Osteocyte (in vitro differentiated cells): ENCODE data around the gene PCNP. TPM values are rescaled to one million over a fixed set of nuclear protein-coding genes. Genes with fewer than 3 reads are reported as not detected.
"Not testable (repeated sequence)": the region's sequence is repeated elsewhere in the genome, so short reads cannot be mapped to it uniquely, and the experiment has no call there.

Source experiments
- DNase-seq: peaks from one replicate; pipeline ENCODE4 v3.0.0; 2021; ENCODE audit warnings: mixed read lengths; ENCODE audit not compliant: unreplicated experiment; ENCODE audit errors: extremely low spot score
- H3K27ac Mint-ChIP-seq: one replicate; pipeline ENCODE4 v1.8.0; 2021; ENCODE audit warnings: mild to moderate bottlenecking, mixed read lengths; ENCODE audit not compliant: unreplicated experiment
- H3K27me3 Mint-ChIP-seq: one replicate; pipeline ENCODE4 v1.8.0; 2021; ENCODE audit warnings: mixed read lengths; ENCODE audit not compliant: unreplicated experiment
- H3K36me3 Mint-ChIP-seq: one replicate; pipeline ENCODE4 v1.8.0; 2021; ENCODE audit warnings: mixed read lengths; ENCODE audit not compliant: unreplicated experiment
- H3K4me1 Mint-ChIP-seq: one replicate; pipeline ENCODE4 v1.8.0; 2021; ENCODE audit warnings: mixed read lengths; ENCODE audit not compliant: unreplicated experiment
- H3K4me3 Mint-ChIP-seq: one replicate; pipeline ENCODE4 v1.8.0; 2021; ENCODE audit warnings: mild to moderate bottlenecking, moderate library complexity, mixed read lengths; ENCODE audit not compliant: unreplicated experiment
- H3K9me3 Mint-ChIP-seq: one replicate; pipeline ENCODE4 v1.8.0; 2021; ENCODE audit warnings: mixed read lengths; ENCODE audit not compliant: unreplicated experiment
- CTCF ChIP-seq: fragments of 200-600 bp; sonication (generic); IDR thresholded peaks from 2 replicates; pipeline ENCODE4 v1.5.0; 2021; ENCODE audit warnings: antibody characterized with exemption, mild to moderate bottlenecking, moderate library complexity
- total RNA-seq: library from RNA; stranded (reverse); gene quantifications from 2 replicates; pipeline ENCODE4 v1.2.1, GENCODE V29; 2021

PCNP gene
- total RNA-seq, 1 donor from 2014 or later: 139 TPM

GRCh38 chr3:101637451-101637850 lies 63.5 kb downstream of the PCNP start:
- no peaks in the 10 kb centered on the region for H3K9me3 Mint-ChIP-seq
- H3K36me3 Mint-ChIP-seq: no peaks in the 10 kb centered on the region
- H3K27ac Mint-ChIP-seq: no peak overlapping the region
- no peak overlapping the region for H3K4me3 Mint-ChIP-seq
- no peak for TF ChIP-seq CTCF
- no peaks in the 10 kb centered on the region for H3K4me1 Mint-ChIP-seq
- peaks cover 5% of the 10 kb centered on the region for H3K27me3 Mint-ChIP-seq
- DNase-seq: peak; percentile 49

GRCh38 chr3:101638261-101638745 lies 64.3 kb downstream of the PCNP start:
- TF ChIP-seq CTCF: peak; percentile 10
- DNase-seq: peak; percentile 27
- no peaks in the 10 kb centered on the region for H3K9me3 Mint-ChIP-seq
- peaks cover 5% of the 10 kb centered on the region for H3K27me3 Mint-ChIP-seq
- H3K4me1 Mint-ChIP-seq: no peaks in the 10 kb centered on the region
- no peaks in the 10 kb centered on the region for H3K36me3 Mint-ChIP-seq
- no peak overlapping the region for H3K4me3 Mint-ChIP-seq
- no peak overlapping the region for H3K27ac Mint-ChIP-seq

- Mint-ChIP-seq H3K4me1 (no peaks in the 10 kb centered on the region), H3K36me3 (no peaks in the 10 kb centered on the region), H3K9me3 (no peaks in the 10 kb centered on the region), H3K4me3 (no peak overlapping the region), H3K27ac (no peak overlapping the region), H3K27me3 (peaks cover 5% of the 10 kb centered on the region)
- DNase-seq: no peak
- TF ChIP-seq CTCF: no peak
These were observed 65.4 kb downstream of the PCNP start for GRCh38 chr3:101639280-101639963.

GRCh38 chr3:101640256-101640655 lies 66.3 kb downstream of the PCNP start:
- DNase-seq: no peak
- H3K36me3 Mint-ChIP-seq: no peaks in the 10 kb centered on the region
- no peak for TF ChIP-seq CTCF

GRCh38 chr3:101641397-101642115 lies 67.6 kb downstream of the PCNP start:
- not testable (repeated sequence) for H3K9me3 Mint-ChIP-seq, H3K4me3 Mint-ChIP-seq, H3K36me3 Mint-ChIP-seq, H3K4me1 Mint-ChIP-seq, H3K27ac Mint-ChIP-seq, H3K27me3 Mint-ChIP-seq
- peak; percentile 49 for DNase-seq

More at GRCh38 chr3:101640256-101640655, 66.3 kb downstream of the PCNP start:
- no peaks in the 10 kb centered on the region for H3K27me3 Mint-ChIP-seq
- H3K4me3 Mint-ChIP-seq: no peak overlapping the region
- no peaks in the 10 kb centered on the region for H3K9me3 Mint-ChIP-seq
- H3K27ac Mint-ChIP-seq: no peak overlapping the region
- H3K4me1 Mint-ChIP-seq: no peaks in the 10 kb centered on the region
